Endodermal cell (in vitro differentiated cells): ENCODE measurements around the gene NTPCR. TPM values are rescaled to one million over a fixed set of nuclear protein-coding genes. Genes with fewer than 3 reads are reported as not detected.

Experiments
- DNase-seq: peaks from one replicate; pipeline ENCODE4 v3.0.0-alpha.2; 2017
- H3K27ac ChIP-seq: 2 replicates; pipeline ENCODE4 v1.5.1; 2013; ENCODE audit warnings: mild to moderate bottlenecking, low read depth, low read length, moderate library complexity
- H3K27me3 ChIP-seq: 2 replicates; pipeline ENCODE4 v1.6.1; 2013; ENCODE audit warnings: mild to moderate bottlenecking, low read length, moderate library complexity; ENCODE audit not compliant: insufficient read depth, control insufficient read depth, poor library complexity, severe bottlenecking
- H3K36me3 ChIP-seq: 2 replicates; pipeline ENCODE4 v1.7.0; 2013; ENCODE audit warnings: mild to moderate bottlenecking, low read length, moderate library complexity; ENCODE audit not compliant: control insufficient read depth, insufficient read depth
- H3K4me1 ChIP-seq: one replicate; pipeline ENCODE4 v1.7.0; 2013; ENCODE audit warnings: low read length; ENCODE audit not compliant: control insufficient read depth, insufficient read depth
- H3K4me3 ChIP-seq: 2 replicates; pipeline ENCODE4 v1.5.1; 2013; ENCODE audit warnings: mild to moderate bottlenecking, low read length, moderate library complexity
- H3K9ac ChIP-seq: 2 replicates; pipeline ENCODE4 v1.6.1; 2013; ENCODE audit warnings: mild to moderate bottlenecking, low read length, moderate library complexity; ENCODE audit not compliant: poor library complexity, severe bottlenecking; ENCODE audit errors: extremely low read depth
- H3K9me3 ChIP-seq: 2 replicates; pipeline ENCODE4 v1.6.1; 2013; ENCODE audit warnings: mild to moderate bottlenecking, low read length, moderate library complexity; ENCODE audit not compliant: control insufficient read depth
- H3K27ac Mint-ChIP-seq: 2 replicates; pipeline ENCODE4 v1.8.0; 2020; ENCODE audit warnings: mixed read lengths
- H3K27me3 Mint-ChIP-seq: 2 replicates; pipeline ENCODE4 v1.8.0; 2021; ENCODE audit warnings: mild to moderate bottlenecking, mixed read lengths; ENCODE audit not compliant: insufficient read depth
- H3K36me3 Mint-ChIP-seq: 2 replicates; pipeline ENCODE4 v1.8.0; 2020; ENCODE audit warnings: low read depth, mixed read lengths
- H3K4me1 Mint-ChIP-seq: 2 replicates; pipeline ENCODE4 v1.8.0; 2020; ENCODE audit warnings: mixed read lengths
- H3K4me3 Mint-ChIP-seq: 2 replicates; pipeline ENCODE4 v1.8.0; 2020; ENCODE audit warnings: mild to moderate bottlenecking, moderate library complexity, mixed read lengths
- H3K9me3 Mint-ChIP-seq: 2 replicates; pipeline ENCODE4 v1.8.0; 2020; ENCODE audit warnings: mild to moderate bottlenecking, mixed read lengths
- CTCF ChIP-seq: fragments of 200-600 bp; sonication (generic); conservative IDR thresholded peaks from 2 replicates; pipeline ENCODE4 v1.5.0; 2021; ENCODE audit warnings: antibody characterized with exemption, mild to moderate bottlenecking
- WGBS, 2 experiments: methylation state at CpG; one replicate each; pipeline versions ENCODE4 v1.1.5 to v1.1.7; 2013; ENCODE audit warnings: missing lambda C conversion rate in 2 of 2, mixed read lengths in 1 of 2; ENCODE audit not compliant: insufficient coverage in 1 of 2, insufficient read length in 1 of 2; 5-methylcytosine and 5-hydroxymethylcytosine counted together
- total RNA-seq, 2 donors: library from RNA; stranded (reverse); fragmentation: NEBNext Ultra II Directional in 1 of 2; extraction: Animal tissue kit (Norgen Biotek cat#: 25700) in 1 of 2; gene quantifications; 2 replicates in 1 of 2; 3 replicates in 1 of 2; pipeline ENCODE4 v1.2.1, GENCODE V29; 2021

NTPCR gene
- total RNA-seq, 2 donors from 2014 or later, result 30.9 to 43.3 TPM

DNA sequence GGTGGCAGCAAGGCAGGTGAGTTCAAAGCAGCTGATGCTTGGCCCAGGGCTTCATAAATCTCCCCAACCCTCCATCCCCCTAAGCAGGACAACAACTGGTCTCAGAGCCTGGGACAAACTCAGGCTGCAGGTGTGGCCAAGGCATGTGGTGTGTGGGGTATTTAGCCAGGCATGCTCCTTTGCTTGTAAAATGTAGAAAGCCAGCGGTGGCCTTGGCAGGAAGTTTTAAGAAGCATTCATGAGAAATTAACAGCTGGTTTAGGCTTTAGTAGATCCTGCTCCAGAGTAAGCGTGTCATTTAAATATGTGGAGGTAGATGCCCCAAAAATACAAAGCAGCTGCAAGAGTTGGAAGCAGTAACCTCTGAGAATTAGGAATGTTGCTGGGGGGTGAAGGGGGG, 44.8 kb downstream of the NTPCR start:
- H3K4me1 ChIP-seq, result no peaks in the 10 kb centered on the region
- peaks cover 34% of the 10 kb centered on the region for H3K9me3 Mint-ChIP-seq
- peaks cover 2% of the 10 kb centered on the region for H3K27me3 Mint-ChIP-seq
- H3K36me3 Mint-ChIP-seq, result peaks cover 88% of the 10 kb centered on the region
- 93 to 100% methylated on average over 1 to 2 of the region's 2 CpGs for WGBS, 2 experiments
- H3K4me3 Mint-ChIP-seq, result no peak overlapping the region
- no peaks in the 10 kb centered on the region for H3K27me3 ChIP-seq
- no peak overlapping the region for H3K27ac ChIP-seq
- peaks cover 3% of the 10 kb centered on the region for H3K4me1 Mint-ChIP-seq
- peak; percentile 17 for DNase-seq
- no peaks in the 10 kb centered on the region for H3K36me3 ChIP-seq
- no peak overlapping the region for H3K27ac Mint-ChIP-seq
- H3K9ac ChIP-seq, result no peak overlapping the region
- TF ChIP-seq CTCF, result no peak
- peak overlapping the region; percentile 35 for H3K4me3 ChIP-seq
- peaks cover 28% of the 10 kb centered on the region for H3K9me3 ChIP-seq

DNA sequence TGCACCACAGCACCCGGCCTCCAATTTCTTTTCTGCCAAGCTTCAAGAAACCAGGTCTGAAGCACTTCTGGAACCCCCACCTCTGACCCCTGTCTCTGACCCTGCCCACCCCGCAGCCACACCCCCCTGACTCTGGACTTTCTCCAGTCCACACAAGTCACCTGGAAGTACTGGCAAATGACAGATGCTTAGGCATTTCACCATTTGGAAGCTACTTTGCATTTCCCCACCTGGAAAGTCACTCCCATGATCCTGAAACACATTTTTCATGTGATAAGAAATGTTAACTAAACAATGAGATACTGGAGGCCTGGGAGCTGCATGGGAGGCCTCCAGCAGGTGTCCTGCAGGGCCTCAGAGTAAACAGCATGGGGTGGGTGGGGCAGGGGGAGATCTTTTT, 45.7 kb downstream of the NTPCR start:
- WGBS, 2 experiments, result 95% methylated on average over 2 of the region's 2 CpGs; no CpG with 5 or more reads in 1 of the 2 experiments
- Mint-ChIP-seq H3K36me3 (peaks cover 89% of the 10 kb centered on the region), H3K4me1 (peaks cover 3% of the 10 kb centered on the region), H3K27me3 (peaks cover 2% of the 10 kb centered on the region), H3K4me3 (no peak overlapping the region), H3K9me3 (peaks cover 34% of the 10 kb centered on the region), H3K27ac (no peak overlapping the region)
- no peak overlapping the region for H3K9ac ChIP-seq
- no peaks in the 10 kb centered on the region for H3K27me3 ChIP-seq
- no peaks in the 10 kb centered on the region for H3K36me3 ChIP-seq
- peak; percentile 40 for DNase-seq
- peaks cover 28% of the 10 kb centered on the region for H3K9me3 ChIP-seq
- H3K27ac ChIP-seq, result no peak overlapping the region
- no peak for TF ChIP-seq CTCF
- no peaks in the 10 kb centered on the region for H3K4me1 ChIP-seq
- H3K4me3 ChIP-seq, result no peak overlapping the region

GRCh38 chr1:232998138-232998537, 47.7 kb downstream of the NTPCR start:
- H3K9me3 Mint-ChIP-seq, result peaks cover 23% of the 10 kb centered on the region
- Histone ChIP-seq H3K36me3 (no peaks in the 10 kb centered on the region), H3K27me3 (no peaks in the 10 kb centered on the region), H3K27ac (no peak overlapping the region), H3K9ac (no peak overlapping the region), H3K9me3 (peaks cover 23% of the 10 kb centered on the region), H3K4me3 (no peak overlapping the region), H3K4me1 (no peaks in the 10 kb centered on the region)
- WGBS, 2 experiments, result 97 to 100% methylated on average over 7 to 15 of the region's 15 CpGs
- peak; percentile 22 for TF ChIP-seq CTCF
- H3K4me1 Mint-ChIP-seq, result peaks cover 3% of the 10 kb centered on the region
- peaks cover 80% of the 10 kb centered on the region for H3K36me3 Mint-ChIP-seq
- H3K27ac Mint-ChIP-seq, result no peak overlapping the region
- H3K4me3 Mint-ChIP-seq, result no peak overlapping the region
- peaks cover 1% of the 10 kb centered on the region for H3K27me3 Mint-ChIP-seq
- DNase-seq, result peak; percentile 58
